Upper lobe of left lung (tissue), 6 donors: ENCODE data around the gene PRPS1. TPM values are rescaled to one million over a fixed set of nuclear protein-coding genes. Genes with fewer than 3 reads are reported as not detected.
"Not testable (repeated sequence)": the region's sequence is repeated elsewhere in the genome, so short reads cannot be mapped to it uniquely, and the experiment has no call there.

Experiments
- ATAC-seq, 2 donors: fragments of 200-7000 bp; cut with Tn5 transposase; one replicate each; pipeline ENCODE4 v1.9.1; 2022; ENCODE audit warnings: mild to moderate bottlenecking in 2 of 2, moderate library complexity in 2 of 2; ENCODE audit not compliant: low FRiP score in 2 of 2
- DNase-seq, 2 donors: peaks; one replicate each; pipeline ENCODE4 v3.0.0-alpha.2; 2019 to 2020
- H3K27ac ChIP-seq, 4 donors: fragments of 200-600 bp; sonication (generic); one replicate each; pipeline ENCODE4 v1.5.1; 2016 to 2019
- H3K27me3 ChIP-seq, 4 donors: fragments of 200-600 bp; sonication (generic); one replicate each; pipeline ENCODE4 v1.5.1; 2017 to 2019
- H3K36me3 ChIP-seq, 4 donors: fragments of 200-600 bp; sonication (generic); one replicate each; pipeline ENCODE4 v1.5.1; 2016 to 2019
- H3K4me1 ChIP-seq, 4 donors: fragments of 200-600 bp; sonication (generic); one replicate each; pipeline ENCODE4 v1.5.1; 2018 to 2019
- H3K4me3 ChIP-seq, 4 donors: fragments of 200-600 bp; sonication (generic); one replicate each; pipeline ENCODE4 v1.5.1; 2017 to 2019; ENCODE audit warnings: mild to moderate bottlenecking in 2 of 4, moderate library complexity in 1 of 4
- H3K9me3 ChIP-seq, 4 donors: fragments of 200-600 bp; sonication (generic); one replicate each; pipeline ENCODE4 v1.5.1; 2018 to 2019
- EP300 ChIP-seq, 4 donors: sonication (generic); formaldehyde crosslinking; IDR thresholded peaks; one replicate each; pipeline ENCODE4 v1.5.1; 2017; ENCODE audit warnings: antibody characterized with exemption in 4 of 4, control low read depth in 2 of 4
- POLR2A ChIP-seq, 4 donors: fragments of 450-650 bp; IDR thresholded peaks; one replicate each; pipeline ENCODE4 v1.5.1; 2016 to 2017; ENCODE audit warnings: antibody characterized with exemption in 4 of 4, mild to moderate bottlenecking in 2 of 4
- POLR2AphosphoS5 ChIP-seq, 2 donors: sonication (generic); formaldehyde crosslinking; IDR thresholded peaks; one replicate each; pipeline ENCODE4 v1.5.1; 2017; ENCODE audit warnings: antibody characterized with exemption in 2 of 2
- WGBS, 2 donors: methylation state at CpG; one replicate each; pipeline ENCODE4 v1.1.5; 2017 to 2018; 5-methylcytosine and 5-hydroxymethylcytosine counted together
- total RNA-seq, 6 donors: library from RNA; depleted of rRNA in 4 of 6; stranded (reverse); fragments of >200 nt in 4 of 6; gene quantifications; one replicate each; pipeline versions ENCODE4 v1.1.0 to v1.2.1, GENCODE V29; 2016 to 2021
- TF ChIP-seq, protein P1 (sequence below), 6 experiments: fragments of 450-650 bp in 4 of 6; fragments of 200-600 bp in 2 of 6; sonication (generic) in 2 of 6; IDR thresholded peaks; one replicate each; pipeline ENCODE4 v1.5.1; 2016 to 2019; ENCODE audit warnings: antibody characterized with exemption in 6 of 6
- donor health status: DM: no; HTN: no; CAD: no; lungs with moderate emphysema.
- donor health status: DM: no; HTN: yes; CAD: no; lungs with severe emphysema.

PRPS1 gene
- total RNA-seq, 6 donors from 2014 or later = 10.5 to 32.7 (median 24.6) TPM

DNA sequence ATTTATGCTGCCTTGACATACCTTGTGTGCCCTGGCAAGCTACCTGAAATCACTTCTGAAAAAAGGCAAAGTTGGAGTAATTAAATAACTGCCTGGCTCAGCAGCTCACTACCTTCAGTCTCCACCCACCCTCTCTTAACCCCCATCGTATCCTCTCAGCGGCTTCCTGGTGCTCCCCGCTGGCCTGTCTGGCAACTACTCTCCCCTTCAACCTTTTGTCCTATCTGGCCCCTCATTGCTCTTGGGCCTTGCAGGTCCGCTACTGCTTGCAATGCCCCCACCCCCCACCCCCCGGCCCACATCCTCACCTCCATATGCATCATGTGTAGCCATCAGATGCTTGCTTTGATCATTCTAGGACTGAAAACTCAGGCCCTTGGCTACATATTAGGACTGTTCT lies 34.5 kb downstream of the PRPS1 start:
- H3K9me3 ChIP-seq = no peaks in the 10 kb centered on the region
- 85 to 86% methylated on average over 5 of the region's 5 CpGs for whole genome bisulfite sequencing, 2 donors
- TF ChIP-seq EP300 (IDR thresholded peaks at IDR 0.05) (no peak), POLR2AphosphoS5 (IDR thresholded peaks at IDR 0.05) (no peak), POLR2A (IDR thresholded peaks at IDR 0.05) (no peak)
- TF ChIP-seq, protein P1, sequence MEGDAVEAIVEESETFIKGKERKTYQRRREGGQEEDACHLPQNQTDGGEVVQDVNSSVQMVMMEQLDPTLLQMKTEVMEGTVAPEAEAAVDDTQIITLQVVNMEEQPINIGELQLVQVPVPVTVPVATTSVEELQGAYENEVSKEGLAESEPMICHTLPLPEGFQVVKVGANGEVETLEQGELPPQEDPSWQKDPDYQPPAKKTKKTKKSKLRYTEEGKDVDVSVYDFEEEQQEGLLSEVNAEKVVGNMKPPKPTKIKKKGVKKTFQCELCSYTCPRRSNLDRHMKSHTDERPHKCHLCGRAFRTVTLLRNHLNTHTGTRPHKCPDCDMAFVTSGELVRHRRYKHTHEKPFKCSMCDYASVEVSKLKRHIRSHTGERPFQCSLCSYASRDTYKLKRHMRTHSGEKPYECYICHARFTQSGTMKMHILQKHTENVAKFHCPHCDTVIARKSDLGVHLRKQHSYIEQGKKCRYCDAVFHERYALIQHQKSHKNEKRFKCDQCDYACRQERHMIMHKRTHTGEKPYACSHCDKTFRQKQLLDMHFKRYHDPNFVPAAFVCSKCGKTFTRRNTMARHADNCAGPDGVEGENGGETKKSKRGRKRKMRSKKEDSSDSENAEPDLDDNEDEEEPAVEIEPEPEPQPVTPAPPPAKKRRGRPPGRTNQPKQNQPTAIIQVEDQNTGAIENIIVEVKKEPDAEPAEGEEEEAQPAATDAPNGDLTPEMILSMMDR (IDR thresholded peaks at IDR 0.05) = no peak
- no peak overlapping the region for H3K4me3 ChIP-seq
- DNase-seq = no peak
- H3K36me3 ChIP-seq = peaks cover 0 to 4% (median 0%) of the 10 kb centered on the region in 4 donors
- no peaks in the 10 kb centered on the region for H3K27me3 ChIP-seq
- ATAC-seq = no peak
- peaks cover 0 to 7% (median 0%) of the 10 kb centered on the region in 4 donors for H3K4me1 ChIP-seq
- no peak overlapping the region for H3K27ac ChIP-seq

DNA sequence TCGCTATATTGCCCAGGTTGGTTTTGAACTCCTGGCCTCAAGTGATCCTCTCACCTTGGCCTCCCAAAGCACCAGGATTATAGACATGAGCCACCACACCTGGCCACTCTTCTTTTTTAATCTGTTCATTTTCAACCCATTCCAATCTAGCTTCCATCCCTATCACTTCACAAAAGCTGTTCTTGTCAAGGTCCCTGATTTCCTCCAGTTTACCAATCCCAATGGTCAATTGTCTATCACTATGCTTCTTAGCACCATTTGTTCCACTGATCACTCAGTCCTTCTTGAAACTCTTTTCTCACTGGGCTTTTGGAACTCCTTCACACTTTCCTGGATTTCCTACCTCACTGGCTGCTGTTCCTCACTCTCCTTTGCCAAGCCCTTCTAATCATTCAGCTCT lies 38.6 kb downstream of the PRPS1 start:
- H3K4me1 ChIP-seq = peaks cover 0 to 7% (median 2%) of the 10 kb centered on the region in 4 donors
- H3K36me3 ChIP-seq = peaks cover 0 to 4% (median 0%) of the 10 kb centered on the region in 4 donors
- no peak for TF ChIP-seq POLR2AphosphoS5 (IDR thresholded peaks at IDR 0.05)
- no peak for TF ChIP-seq EP300 (IDR thresholded peaks at IDR 0.05)
- TF ChIP-seq POLR2A (IDR thresholded peaks at IDR 0.05) = no peak
- no peak for DNase-seq
- WGBS, 2 donors = 87 to 100% methylated on average over 1 of the region's 1 CpG
- no peak overlapping the region for H3K4me3 ChIP-seq
- no peaks in the 10 kb centered on the region for H3K27me3 ChIP-seq
- no peak for ATAC-seq
- no peaks in the 10 kb centered on the region for H3K9me3 ChIP-seq
- H3K27ac ChIP-seq = no peak overlapping the region

DNA sequence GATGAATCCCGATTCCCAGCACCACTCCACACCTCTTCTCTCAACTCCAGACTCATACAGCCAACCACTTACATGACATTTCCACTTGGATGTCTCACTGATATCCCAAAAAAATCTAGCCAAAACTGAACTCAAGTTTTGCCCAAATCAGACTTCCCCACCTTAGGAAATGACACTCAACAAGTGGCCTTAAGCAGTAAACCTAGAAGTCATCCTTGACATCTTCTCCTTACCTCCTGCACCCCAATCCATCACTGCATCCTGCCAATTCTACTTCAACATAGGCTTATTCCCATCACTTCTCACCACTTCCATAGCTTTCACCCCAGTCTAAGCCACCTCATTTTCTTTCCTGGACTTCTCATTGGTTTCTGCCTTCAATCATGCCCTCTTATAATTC lies 39.1 kb downstream of the PRPS1 start:
- ATAC-seq (no peak), DNase-seq (no peak)
- TF ChIP-seq EP300 (IDR thresholded peaks at IDR 0.05) (no peak), POLR2AphosphoS5 (IDR thresholded peaks at IDR 0.05) (no peak), POLR2A (IDR thresholded peaks at IDR 0.05) (no peak)
- TF ChIP-seq, protein P1 (IDR thresholded peaks at IDR 0.05) = no peak
- Histone ChIP-seq H3K4me1 (peaks cover 0 to 7% (median 2%) of the 10 kb centered on the region in 4 donors), H3K36me3 (peaks cover 0 to 4% (median 0%) of the 10 kb centered on the region in 4 donors), H3K9me3 (no peaks in the 10 kb centered on the region), H3K27ac (no peak overlapping the region), H3K27me3 (no peaks in the 10 kb centered on the region), H3K4me3 (no peak overlapping the region)
- WGBS, 2 donors = 72 to 75% methylated on average over 1 of the region's 1 CpG

DNA sequence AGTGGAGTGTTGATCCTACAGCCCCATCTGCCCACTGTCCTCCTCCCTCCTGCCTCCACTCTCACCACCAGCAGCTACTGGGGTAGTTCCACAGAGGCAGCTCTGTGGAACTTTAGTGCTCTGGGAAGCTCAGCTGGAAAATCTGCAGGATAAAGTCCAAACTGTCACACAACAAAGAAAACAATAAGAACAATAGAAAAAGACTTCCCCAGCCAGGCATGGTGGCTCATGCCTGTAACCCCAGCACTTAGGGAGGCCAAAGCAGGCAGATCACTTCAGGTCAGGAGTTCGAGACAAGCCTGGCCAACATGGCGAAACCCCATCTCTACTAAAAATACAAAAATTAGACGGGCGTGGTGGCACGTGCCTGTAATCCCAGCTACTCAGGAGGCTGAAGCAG lies 40.4 kb downstream of the PRPS1 start:
- not testable (repeated sequence) for H3K36me3 ChIP-seq, H3K27ac ChIP-seq, DNase-seq, H3K9me3 ChIP-seq, H3K4me3 ChIP-seq, ATAC-seq, H3K27me3 ChIP-seq
- 79 to 100% methylated on average over 1 to 5 of the region's 5 CpGs for WGBS, 2 donors
- H3K4me1 ChIP-seq = peaks cover 7 to 17% (median 10%) of the 10 kb centered on the region in 4 donors

DNA sequence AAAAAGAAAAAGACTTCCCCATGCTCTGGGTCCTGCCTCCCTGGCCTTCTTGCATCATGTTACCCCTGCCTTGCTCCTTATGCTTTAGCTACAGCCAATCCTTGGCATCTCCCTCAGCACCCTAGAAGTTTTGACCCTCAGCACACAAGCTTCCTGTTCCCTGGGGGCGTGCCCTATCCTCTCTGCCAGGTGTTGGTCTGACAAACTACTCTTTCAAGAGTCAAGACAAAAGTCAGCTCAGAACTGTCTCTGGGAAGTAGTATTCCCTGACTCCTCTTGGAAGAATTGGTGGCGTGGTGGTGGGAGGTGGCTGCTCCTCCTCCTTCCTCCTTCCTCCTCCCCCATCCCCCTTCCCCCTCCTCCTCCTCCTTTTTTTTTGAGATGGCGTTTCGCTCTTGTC lies 41.0 kb downstream of the PRPS1 start:
- no peak for ATAC-seq
- no peaks in the 10 kb centered on the region for H3K9me3 ChIP-seq
- TF ChIP-seq POLR2A (IDR thresholded peaks at IDR 0.05) (no peak), POLR2AphosphoS5 (IDR thresholded peaks at IDR 0.05) (no peak), EP300 (IDR thresholded peaks at IDR 0.05) (no peak)
- TF ChIP-seq, protein P1 (IDR thresholded peaks at IDR 0.05) = no peak
- H3K4me3 ChIP-seq = no peak overlapping the region
- DNase-seq = no peak
- no peaks in the 10 kb centered on the region for H3K27me3 ChIP-seq
- H3K36me3 ChIP-seq = no peaks in the 10 kb centered on the region
- WGBS, 2 donors = 36 to 62% methylated on average over 4 of the region's 4 CpGs
- peaks cover 8 to 18% (median 13%) of the 10 kb centered on the region in 4 donors for H3K4me1 ChIP-seq
- H3K27ac ChIP-seq = peak overlapping the region in 1 of 4 donors; percentile 53

DNA sequence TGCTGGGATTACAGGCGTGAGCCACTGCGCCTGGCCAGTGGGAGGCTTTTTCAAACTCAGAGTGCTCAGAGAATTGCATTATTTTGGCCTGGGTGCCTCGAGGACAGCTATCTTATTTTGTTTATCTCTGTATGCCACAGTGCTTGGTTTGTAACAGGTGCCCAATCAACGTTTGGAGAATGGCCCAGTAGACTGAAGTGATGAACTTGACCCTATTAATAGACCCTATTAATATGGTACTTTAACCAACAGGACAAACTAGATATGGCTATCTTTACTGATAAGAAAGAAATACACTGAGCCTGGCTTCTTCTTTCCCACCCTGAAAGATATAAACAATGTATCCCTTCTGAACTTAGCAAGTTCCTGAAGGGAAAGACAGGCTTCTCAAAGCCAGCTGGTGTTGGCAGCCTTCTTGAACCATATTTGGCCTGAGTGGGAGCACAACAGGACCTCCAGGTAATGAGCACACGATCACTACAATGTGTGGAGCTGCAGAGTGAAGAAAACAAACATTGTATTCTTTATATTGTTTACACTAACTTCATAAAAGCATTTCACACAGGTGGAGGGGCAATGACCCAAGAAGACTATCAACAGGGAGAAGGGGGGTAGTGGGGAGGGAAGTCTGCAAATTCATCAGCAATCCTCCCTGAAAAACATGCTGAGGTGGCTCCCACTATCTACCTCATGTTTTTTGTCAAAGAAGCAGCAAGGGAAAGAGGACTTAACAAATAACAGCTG lies 41.7 kb downstream of the PRPS1 start:
- H3K27ac ChIP-seq = peak overlapping the region in 2 of 4 donors; percentile 53 to 60
- H3K4me1 ChIP-seq = peaks cover 9 to 24% (median 17%) of the 10 kb centered on the region in 4 donors
- DNase-seq = no peak
- 14 to 52% methylated on average over 2 to 5 of the region's 5 CpGs for WGBS, 2 donors
- no peaks in the 10 kb centered on the region for H3K27me3 ChIP-seq
- H3K4me3 ChIP-seq = no peak overlapping the region
- TF ChIP-seq, protein P1 (IDR thresholded peaks at IDR 0.05) = no peak
- no peak for ATAC-seq
- no peaks in the 10 kb centered on the region for H3K36me3 ChIP-seq
- no peaks in the 10 kb centered on the region for H3K9me3 ChIP-seq

DNA sequence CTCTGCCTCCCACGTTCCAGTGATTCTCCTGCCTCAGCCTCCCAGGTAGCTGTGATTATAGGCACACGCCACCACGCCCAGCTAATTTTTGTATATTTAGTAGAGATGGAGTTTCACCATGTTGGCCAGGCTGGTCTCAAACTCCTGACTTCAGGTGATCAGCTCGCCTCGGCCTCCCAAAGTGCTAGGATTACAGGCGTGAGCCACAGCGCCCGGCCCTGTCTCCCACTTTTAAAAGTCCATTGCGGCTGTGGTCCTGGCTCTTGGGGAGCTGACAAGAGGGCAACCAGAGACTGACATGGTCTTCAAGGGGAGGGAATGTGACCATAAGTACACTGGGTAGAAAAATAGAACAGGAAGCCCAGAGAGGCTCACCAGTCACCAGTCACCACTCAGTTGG lies 42.9 kb downstream of the PRPS1 start:
- H3K4me1 ChIP-seq = peaks cover 9 to 34% (median 20%) of the 10 kb centered on the region in 4 donors
- peak overlapping the region in 3 of 4 donors; percentile 13 to 27 (median 25) for H3K27ac ChIP-seq
- WGBS, 2 donors = 81 to 92% methylated on average over 2 to 9 of the region's 9 CpGs
- H3K9me3 ChIP-seq, ATAC-seq, DNase-seq, H3K4me3 ChIP-seq, H3K27me3 ChIP-seq, H3K36me3 ChIP-seq: not testable (repeated sequence)
